K562 (cell line): ENCODE measurements around the gene RAB21. TPM values are rescaled to one million over a fixed set of nuclear protein-coding genes. Genes with fewer than 3 reads are reported as not detected.

Source experiments
- ARNT ChIP-seq, 2 experiments: fragments of 450-650 bp; IDR thresholded peaks; 2 replicates each; pipeline ENCODE4 v1.6.1; 2016; ENCODE audit warnings: mild to moderate bottlenecking in 1 of 2
- CBX8 ChIP-seq: fragments of 200-600 bp; sonication (generic); IDR thresholded peaks from 2 replicates; pipeline ENCODE4 v1.6.1; 2012; ENCODE audit warnings: borderline replicate concordance, mixed run types, low read depth, mild to moderate bottlenecking, moderate library complexity, mixed read lengths, low read length, control low read depth, inconsistent platforms; ENCODE audit not compliant: poor library complexity, severe bottlenecking; ENCODE audit errors: extremely low read depth
- CC2D1A ChIP-seq: fragments of 450-650 bp; IDR thresholded peaks from 2 replicates; pipeline ENCODE4 v1.6.1; 2017; ENCODE audit warnings: mild to moderate bottlenecking
- CXXC5 ChIP-seq: fragments of 250-450 bp; sonication (Bioruptor Pico); IDR thresholded peaks from 2 replicates; pipeline ENCODE4 v1.8.0; 2022; ENCODE audit warnings: inconsistent platforms, mild to moderate bottlenecking, moderate library complexity
- FOXA1 ChIP-seq: fragments of 450-650 bp; IDR thresholded peaks from 2 replicates; pipeline ENCODE4 v1.6.1; 2016; ENCODE audit warnings: mild to moderate bottlenecking, borderline replicate concordance
- HDAC6 ChIP-seq: IDR thresholded peaks from 2 replicates; pipeline ENCODE4 v1.6.1; 2012; ENCODE audit warnings: low read depth, mild to moderate bottlenecking, control low read depth, inconsistent platforms, low read length, moderate library complexity
- HDGF ChIP-seq: fragments of 450-650 bp; IDR thresholded peaks from 2 replicates; pipeline ENCODE4 v1.6.1; 2016
- KLF16 ChIP-seq: IDR thresholded peaks from 2 replicates; pipeline ENCODE4 v1.6.1; 2016; ENCODE audit warnings: antibody characterized with exemption
- NFE2 ChIP-seq: IDR thresholded peaks from 2 replicates; pipeline ENCODE4 v1.6.1; 2014; ENCODE audit warnings: antibody characterized with exemption, low read depth
- SMARCC2 ChIP-seq: fragments of 450-650 bp; IDR thresholded peaks from 2 replicates; pipeline ENCODE4 v1.6.1; 2017; ENCODE audit warnings: antibody characterized with exemption, moderate library complexity, mild to moderate bottlenecking, low read depth
- SRSF1 ChIP-seq: fragments of 200-400 bp; formaldehyde crosslinking; IDR thresholded peaks from 2 replicates; pipeline ENCODE4 v1.6.1; 2017; ENCODE audit warnings: mild to moderate bottlenecking, low read depth, low read length, moderate library complexity
- TARDBP ChIP-seq: fragments of 450-650 bp; IDR thresholded peaks from 2 replicates; pipeline ENCODE4 v1.6.1; 2016
- XRCC5 ChIP-seq: fragments of 200-400 bp; formaldehyde crosslinking; IDR thresholded peaks from 2 replicates; pipeline ENCODE4 v1.6.1; 2017; ENCODE audit warnings: low read depth, mild to moderate bottlenecking, low read length
- ZNF316 ChIP-seq: fragments of 450-650 bp; IDR thresholded peaks from 2 replicates; pipeline ENCODE4 v1.6.1; 2016
- ZNF699 ChIP-seq: fragments of 250-450 bp; sonication (Bioruptor Pico); IDR thresholded peaks from 2 replicates; pipeline ENCODE4 v1.8.0; 2021; ENCODE audit warnings: mild to moderate bottlenecking, moderate library complexity; ENCODE audit not compliant: insufficient replicate concordance
- polyA plus RNA-seq, 8 experiments: library from polyadenylated mRNA; depleted of rRNA in 4 of 8; stranded (reverse) in 5 of 8; unstranded in 3 of 8; fragments of >200 nt; fragmentation: Nextera tagmentation in 2 of 8; fragmentation: Illumina TruSeq in 1 of 8; extraction: Ambion mirVana in 2 of 8; extraction: Trizol in 1 of 8; gene quantifications; 2 replicates each; pipeline versions ENCODE4 v1.2.1 to v1.2.3, GENCODE V29; 2011 to 2014; ENCODE audit warnings: inconsistent platforms in 1 of 8, missing spikeins in 1 of 8
- total RNA-seq, 7 experiments: library from RNA; depleted of rRNA in 6 of 7; stranded (reverse); fragments of >200 nt in 6 of 7; fragmentation: Illumina TruSeq in 2 of 7; extraction: Trizol in 2 of 7; gene quantifications; 2 replicates each; pipeline versions ENCODE4 v1.2.1 to v1.2.3, GENCODE V29; 2011 to 2021; ENCODE audit warnings: low replicate concordance in 1 of 7
- TF ChIP-seq, protein P1 (sequence below), 2 experiments: fragments of 250-450 bp in 1 of 2; fragments of 450-650 bp in 1 of 2; sonication (Bioruptor Pico) in 1 of 2; IDR thresholded peaks; 2 replicates each; pipeline versions ENCODE4 v1.6.1 to v1.8.0; 2016 to 2021; ENCODE audit warnings: mild to moderate bottlenecking in 2 of 2, moderate library complexity in 2 of 2, missing compliant biosample characterization in 1 of 2, missing genetic modification characterization in 1 of 2
- TF ChIP-seq, protein P2 (sequence below): fragments of 250-450 bp; sonication (Bioruptor Pico); IDR thresholded peaks from 2 replicates; pipeline ENCODE4 v1.5.0; 2020; ENCODE audit warnings: mild to moderate bottlenecking, borderline replicate concordance
- TF ChIP-seq, protein P3 (sequence below), 2 experiments: fragments of 450-650 bp in 1 of 2; sonication (generic) in 1 of 2; formaldehyde crosslinking in 1 of 2; IDR thresholded peaks in 1 of 2; conservative IDR thresholded peaks in 1 of 2; 2 replicates each; pipeline versions ENCODE4 v1.6.1 to v1.8.1; 2016 to 2023; ENCODE audit warnings: mild to moderate bottlenecking in 2 of 2, moderate library complexity in 2 of 2, inconsistent platforms in 1 of 2, missing genetic modification reagents in 1 of 2
- TF ChIP-seq, protein P4 (sequence below): sonication (generic); formaldehyde crosslinking; IDR thresholded peaks from 2 replicates; pipeline ENCODE4 v1.8.1; 2022; ENCODE audit warnings: missing genetic modification reagents
- TF ChIP-seq, protein P5 (sequence below): fragments of 450-650 bp; formaldehyde crosslinking; IDR thresholded peaks from 2 replicates; pipeline ENCODE4 v1.4.0; 2022; ENCODE audit warnings: missing genetic modification characterization

RAB21 gene
- total and polyA plus RNA-seq, 9 of the 15 experiments (the other 6 are each of a cell fraction or from before 2014, with no cell fraction given) = 5.3 to 45.6 (median 19.6) TPM

DNA sequence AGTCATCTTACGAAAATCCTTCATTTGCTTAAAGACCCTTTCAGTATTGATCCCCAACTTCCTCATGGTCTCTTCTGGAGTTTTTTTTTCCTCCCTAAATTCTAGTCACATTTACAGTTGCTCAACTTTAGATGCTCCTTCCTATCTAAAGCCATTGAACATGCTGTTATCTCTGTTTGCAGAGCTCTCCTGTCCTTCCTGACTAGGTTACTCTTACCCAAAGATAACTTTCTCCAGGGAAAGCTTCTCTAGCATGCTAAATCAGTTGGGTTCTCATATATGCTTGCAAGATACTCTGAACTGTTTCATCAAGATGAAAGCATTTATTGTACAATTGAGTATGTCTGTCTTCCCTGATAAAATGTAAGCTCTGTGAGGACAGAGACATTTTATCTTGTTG is 1.8 kb upstream of the RAB21 start (continued):
- no peak for TF ChIP-seq ZNF699 (CRISPR knock-in tag)
- no peak for TF ChIP-seq HDGF
- TF ChIP-seq TARDBP = no peak
- peak; percentile 83 for TF ChIP-seq SMARCC2
- no peak for TF ChIP-seq FOXA1
- TF ChIP-seq, protein P1, sequence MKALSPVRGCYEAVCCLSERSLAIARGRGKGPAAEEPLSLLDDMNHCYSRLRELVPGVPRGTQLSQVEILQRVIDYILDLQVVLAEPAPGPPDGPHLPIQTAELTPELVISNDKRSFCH (CRISPR knock-in tag; IDR thresholded peaks at IDR 0.05) = no peak
- TF ChIP-seq, protein P1 (tag; IDR thresholded peaks at IDR 0.05) = no peak
- no peak for TF ChIP-seq HDAC6
- TF ChIP-seq, protein P2, sequence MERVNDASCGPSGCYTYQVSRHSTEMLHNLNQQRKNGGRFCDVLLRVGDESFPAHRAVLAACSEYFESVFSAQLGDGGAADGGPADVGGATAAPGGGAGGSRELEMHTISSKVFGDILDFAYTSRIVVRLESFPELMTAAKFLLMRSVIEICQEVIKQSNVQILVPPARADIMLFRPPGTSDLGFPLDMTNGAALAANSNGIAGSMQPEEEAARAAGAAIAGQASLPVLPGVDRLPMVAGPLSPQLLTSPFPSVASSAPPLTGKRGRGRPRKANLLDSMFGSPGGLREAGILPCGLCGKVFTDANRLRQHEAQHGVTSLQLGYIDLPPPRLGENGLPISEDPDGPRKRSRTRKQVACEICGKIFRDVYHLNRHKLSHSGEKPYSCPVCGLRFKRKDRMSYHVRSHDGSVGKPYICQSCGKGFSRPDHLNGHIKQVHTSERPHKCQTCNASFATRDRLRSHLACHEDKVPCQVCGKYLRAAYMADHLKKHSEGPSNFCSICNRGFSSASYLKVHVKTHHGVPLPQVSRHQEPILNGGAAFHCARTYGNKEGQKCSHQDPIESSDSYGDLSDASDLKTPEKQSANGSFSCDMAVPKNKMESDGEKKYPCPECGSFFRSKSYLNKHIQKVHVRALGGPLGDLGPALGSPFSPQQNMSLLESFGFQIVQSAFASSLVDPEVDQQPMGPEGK (CRISPR knock-in tag) = no peak
- TF ChIP-seq, protein P3, sequence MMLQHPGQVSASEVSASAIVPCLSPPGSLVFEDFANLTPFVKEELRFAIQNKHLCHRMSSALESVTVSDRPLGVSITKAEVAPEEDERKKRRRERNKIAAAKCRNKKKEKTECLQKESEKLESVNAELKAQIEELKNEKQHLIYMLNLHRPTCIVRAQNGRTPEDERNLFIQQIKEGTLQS (IDR thresholded peaks at IDR 0.05) = peak; percentile 11; the same call in 1 of the 2 replicates
- TF ChIP-seq, protein P3 (CRISPR knock-in tag; conservative IDR thresholded peaks at IDR 0.05) = no peak
- no peak for TF ChIP-seq CBX8
- TF ChIP-seq ARNT (IDR thresholded peaks at IDR 0.05) = peak; percentile 65 to 91; a peak in 3 of 4 replicates
- TF ChIP-seq, protein P4, sequence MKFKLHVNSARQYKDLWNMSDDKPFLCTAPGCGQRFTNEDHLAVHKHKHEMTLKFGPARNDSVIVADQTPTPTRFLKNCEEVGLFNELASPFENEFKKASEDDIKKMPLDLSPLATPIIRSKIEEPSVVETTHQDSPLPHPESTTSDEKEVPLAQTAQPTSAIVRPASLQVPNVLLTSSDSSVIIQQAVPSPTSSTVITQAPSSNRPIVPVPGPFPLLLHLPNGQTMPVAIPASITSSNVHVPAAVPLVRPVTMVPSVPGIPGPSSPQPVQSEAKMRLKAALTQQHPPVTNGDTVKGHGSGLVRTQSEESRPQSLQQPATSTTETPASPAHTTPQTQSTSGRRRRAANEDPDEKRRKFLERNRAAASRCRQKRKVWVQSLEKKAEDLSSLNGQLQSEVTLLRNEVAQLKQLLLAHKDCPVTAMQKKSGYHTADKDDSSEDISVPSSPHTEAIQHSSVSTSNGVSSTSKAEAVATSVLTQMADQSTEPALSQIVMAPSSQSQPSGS = no peak
- TF ChIP-seq, protein P5, sequence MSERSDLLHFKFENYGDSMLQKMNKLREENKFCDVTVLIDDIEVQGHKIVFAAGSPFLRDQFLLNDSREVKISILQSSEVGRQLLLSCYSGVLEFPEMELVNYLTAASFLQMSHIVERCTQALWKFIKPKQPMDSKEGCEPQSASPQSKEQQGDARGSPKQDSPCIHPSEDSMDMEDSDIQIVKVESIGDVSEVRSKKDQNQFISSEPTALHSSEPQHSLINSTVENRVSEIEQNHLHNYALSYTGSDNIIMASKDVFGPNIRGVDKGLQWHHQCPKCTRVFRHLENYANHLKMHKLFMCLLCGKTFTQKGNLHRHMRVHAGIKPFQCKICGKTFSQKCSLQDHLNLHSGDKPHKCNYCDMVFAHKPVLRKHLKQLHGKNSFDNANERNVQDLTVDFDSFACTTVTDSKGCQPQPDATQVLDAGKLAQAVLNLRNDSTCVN = no peak
- TF ChIP-seq XRCC5 = no peak
- peak; percentile 62 for TF ChIP-seq CXXC5 (CRISPR knock-in tag)
- TF ChIP-seq SRSF1 = no peak
- 0 out of 2 replicates have a peak, but pooled peaks have one; percentile 17 for TF ChIP-seq NFE2
- TF ChIP-seq ZNF316 = no peak
- peak; percentile 91 for TF ChIP-seq KLF16
- peak; percentile 92; the same call in 1 of the 2 replicates for TF ChIP-seq CC2D1A
